SK-N-SH treated with all-trans-retinoic acid at 6 μM for 48 hours (cell line): ENCODE results near the gene C19orf67.

Experiments
- ARNTL ChIP-seq: fragments of 450-650 bp; formaldehyde crosslinking; IDR thresholded peaks from 2 replicates; pipeline ENCODE4 v1.5.0; 2020; ENCODE audit warnings: low read depth, mild to moderate bottlenecking, moderate library complexity, borderline replicate concordance
- CREB5 ChIP-seq: fragments of 250-450 bp; sonication (Bioruptor Pico); IDR thresholded peaks from 2 replicates; pipeline ENCODE4 v1.5.1; 2020; ENCODE audit warnings: low read depth, mild to moderate bottlenecking, moderate library complexity
- CSDC2 ChIP-seq: fragments of 250-450 bp; sonication (Bioruptor Pico); IDR thresholded peaks from 2 replicates; pipeline ENCODE4 v1.5.0; 2020; ENCODE audit warnings: mild to moderate bottlenecking, moderate library complexity
- POU6F1 ChIP-seq: fragments of 250-450 bp; sonication (Bioruptor Pico); IDR thresholded peaks from 2 replicates; pipeline ENCODE4 v1.8.0; 2021; ENCODE audit warnings: low read depth, mild to moderate bottlenecking, moderate library complexity, borderline replicate concordance
- RARB ChIP-seq: fragments of 250-450 bp; sonication (Bioruptor Pico); IDR thresholded peaks from 2 replicates; pipeline ENCODE4 v1.8.0; 2021; ENCODE audit warnings: mild to moderate bottlenecking, moderate library complexity
- SNAI2 ChIP-seq: fragments of 250-450 bp; sonication (Bioruptor Pico); IDR thresholded peaks from 2 replicates; pipeline ENCODE4 v1.5.0; 2020; ENCODE audit warnings: mild to moderate bottlenecking, moderate library complexity
- TCF4 ChIP-seq: fragments of 250-450 bp; sonication (Bioruptor Pico); IDR thresholded peaks from 2 replicates; pipeline ENCODE4 v1.8.0; 2021; ENCODE audit warnings: mild to moderate bottlenecking, moderate library complexity, borderline replicate concordance
- TSHZ2 ChIP-seq: fragments of 250-450 bp; sonication (Bioruptor Pico); IDR thresholded peaks from 2 replicates; pipeline ENCODE4 v1.5.0; 2020; ENCODE audit warnings: mild to moderate bottlenecking, moderate library complexity
- ZFP3 ChIP-seq: fragments of 250-450 bp; sonication (Bioruptor Pico); IDR thresholded peaks from 2 replicates; pipeline ENCODE4 v1.5.0; 2020; ENCODE audit warnings: mild to moderate bottlenecking, moderate library complexity
- ZFP30 ChIP-seq: fragments of 450-650 bp; formaldehyde crosslinking; IDR thresholded peaks from 2 replicates; pipeline ENCODE4 v1.5.0; 2022; ENCODE audit warnings: mild to moderate bottlenecking, moderate library complexity
- ZNF8 ChIP-seq: fragments of 450-650 bp; formaldehyde crosslinking; IDR thresholded peaks from 2 replicates; pipeline ENCODE4 v1.5.0; 2020; ENCODE audit warnings: mild to moderate bottlenecking, moderate library complexity
- TF ChIP-seq, protein P1 (sequence below): fragments of 250-450 bp; sonication (Bioruptor Pico); IDR thresholded peaks from 2 replicates; pipeline ENCODE4 v1.5.1; 2021; ENCODE audit warnings: mild to moderate bottlenecking, moderate library complexity

- TF ChIP-seq SNAI2 (CRISPR knock-in tag), result no peak
- TF ChIP-seq, protein P1, sequence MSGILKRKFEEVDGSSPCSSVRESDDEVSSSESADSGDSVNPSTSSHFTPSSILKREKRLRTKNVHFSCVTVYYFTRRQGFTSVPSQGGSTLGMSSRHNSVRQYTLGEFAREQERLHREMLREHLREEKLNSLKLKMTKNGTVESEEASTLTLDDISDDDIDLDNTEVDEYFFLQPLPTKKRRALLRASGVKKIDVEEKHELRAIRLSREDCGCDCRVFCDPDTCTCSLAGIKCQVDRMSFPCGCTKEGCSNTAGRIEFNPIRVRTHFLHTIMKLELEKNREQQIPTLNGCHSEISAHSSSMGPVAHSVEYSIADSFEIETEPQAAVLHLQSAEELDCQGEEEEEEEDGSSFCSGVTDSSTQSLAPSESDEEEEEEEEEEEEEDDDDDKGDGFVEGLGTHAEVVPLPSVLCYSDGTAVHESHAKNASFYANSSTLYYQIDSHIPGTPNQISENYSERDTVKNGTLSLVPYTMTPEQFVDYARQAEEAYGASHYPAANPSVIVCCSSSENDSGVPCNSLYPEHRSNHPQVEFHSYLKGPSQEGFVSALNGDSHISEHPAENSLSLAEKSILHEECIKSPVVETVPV, result no peak
- no peak for TF ChIP-seq RARB (CRISPR knock-in tag)
- no peak for TF ChIP-seq ZFP3 (CRISPR knock-in tag)
- TF ChIP-seq ARNTL (CRISPR knock-in tag), result no peak
- no peak for TF ChIP-seq ZFP30 (CRISPR knock-in tag)
- no peak for TF ChIP-seq POU6F1 (CRISPR knock-in tag)
- TF ChIP-seq TSHZ2, result no peak
- TF ChIP-seq TCF4 (CRISPR knock-in tag), result no peak
- no peak for TF ChIP-seq CSDC2 (CRISPR knock-in tag)
- TF ChIP-seq CREB5 (CRISPR knock-in tag), result no peak
- TF ChIP-seq ZNF8 (CRISPR knock-in tag), result no peak
These were observed 49.9 kb downstream of the C19orf67 start for GRCh38 chr19:14035706-14036105.
